GM19238 (cell line): Measurements from ENCODE around the gene HAUS2.
A peak's percentile ranks its signal among the peaks of the same experiment; 100 is the strongest.
"Not testable (repeated sequence)": the region's sequence is repeated elsewhere in the genome, so short reads cannot be mapped to it uniquely, and the experiment has no call there.

Source experiments
- DNase-seq: peaks from one replicate; pipeline ENCODE4 v3.0.0; 2011; ENCODE audit warnings: low spot score; ENCODE audit not compliant: insufficient read length

The HAUS2 gene

GRCh38 chr15:42575188-42576039 is 26.8 kb downstream of the HAUS2 start, which contains the start of gene STARD9:
TSS of gene STARD9 (plus strand) at chr15:42575606. CDS start at chr15:42575716, 110 bp downstream.
- DNase-seq = peak; percentile 89

GRCh38 chr15:42576040-42576594 is 27.5 kb downstream of the HAUS2 start:
- DNase-seq = no peak

DNA sequence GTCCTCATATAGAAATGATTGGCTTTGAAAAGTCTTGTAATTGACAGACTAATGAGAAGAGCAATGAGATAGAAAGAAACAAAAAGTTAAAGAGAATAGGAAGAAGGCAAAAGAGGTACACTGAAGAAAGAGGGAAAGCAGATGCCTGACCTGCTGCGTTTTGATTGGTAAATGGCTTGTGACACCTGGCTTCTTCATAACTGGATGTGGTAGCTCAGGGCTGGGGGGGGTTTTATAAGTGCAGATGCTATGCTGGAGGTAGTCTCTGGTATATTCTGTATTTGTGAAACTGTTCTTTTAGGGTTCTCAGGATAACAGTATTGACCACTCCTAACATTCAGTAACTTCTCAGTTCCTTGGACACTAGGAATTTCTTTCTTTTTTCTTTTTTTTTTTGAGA is 28.1 kb downstream of the HAUS2 start:
- no peak for DNase-seq

DNA sequence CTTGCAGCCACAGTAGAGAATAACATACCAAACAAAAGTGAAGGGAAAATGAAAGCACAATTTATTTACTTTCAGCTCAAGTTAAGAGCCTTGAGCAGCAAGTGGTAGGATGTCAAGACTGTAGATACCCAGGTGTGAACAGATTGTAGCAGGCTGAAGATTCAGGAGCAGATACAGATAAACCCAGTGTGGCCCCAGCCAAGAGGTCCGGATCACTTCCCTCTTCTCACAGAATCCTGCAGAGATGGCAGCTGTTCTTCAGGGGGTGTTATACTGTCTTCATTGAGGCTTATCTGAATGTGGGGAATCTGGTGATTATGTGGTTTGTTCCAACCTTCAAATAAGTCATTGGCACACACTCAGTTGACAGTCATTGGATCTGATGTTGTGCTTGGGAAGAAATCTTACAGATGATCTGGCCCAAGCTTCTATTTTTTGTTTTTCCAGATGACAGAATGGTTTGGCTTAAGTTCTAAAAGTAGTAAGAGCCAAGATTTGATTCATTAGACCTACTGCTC is 28.9 kb downstream of the HAUS2 start:
- DNase-seq = no peak

- no peak for DNase-seq
Measured at GRCh38 chr15:42578984-42579537, 30.4 kb downstream of the HAUS2 start.

DNA sequence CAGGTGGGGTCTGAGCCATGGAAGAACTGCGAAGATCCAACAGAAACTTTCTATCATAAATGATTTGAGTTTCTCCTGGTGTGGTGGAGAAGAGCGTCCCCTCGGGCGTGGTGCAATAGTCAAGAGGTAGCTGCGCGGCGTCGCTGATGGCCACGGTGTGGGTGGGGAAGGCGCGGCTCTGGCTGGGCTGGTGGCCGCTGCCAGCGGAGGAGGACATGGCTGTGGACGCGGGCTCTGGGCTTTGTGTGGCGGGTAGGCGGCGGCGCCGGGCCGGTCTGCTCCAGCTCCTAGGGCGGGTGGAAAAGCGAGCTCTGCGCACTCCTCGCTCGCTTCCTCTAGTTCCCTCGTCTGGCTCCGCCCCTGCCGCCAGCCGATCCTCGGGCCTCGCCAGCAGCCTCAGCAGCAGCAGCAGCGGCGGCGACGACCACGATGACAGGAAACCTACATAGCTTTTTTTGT is 32.7 kb downstream of the HAUS2 start:
- DNase-seq = peak; percentile 62

- no peak for DNase-seq
Measured at GRCh38 chr15:42582569-42583375, 34.1 kb downstream of the HAUS2 start.

- DNase-seq = no peak
Measured at GRCh38 chr15:42584031-42584765, 35.6 kb downstream of the HAUS2 start.

- no peak for DNase-seq
Measured at GRCh38 chr15:42590619-42591237, 42.1 kb downstream of the HAUS2 start.

DNA sequence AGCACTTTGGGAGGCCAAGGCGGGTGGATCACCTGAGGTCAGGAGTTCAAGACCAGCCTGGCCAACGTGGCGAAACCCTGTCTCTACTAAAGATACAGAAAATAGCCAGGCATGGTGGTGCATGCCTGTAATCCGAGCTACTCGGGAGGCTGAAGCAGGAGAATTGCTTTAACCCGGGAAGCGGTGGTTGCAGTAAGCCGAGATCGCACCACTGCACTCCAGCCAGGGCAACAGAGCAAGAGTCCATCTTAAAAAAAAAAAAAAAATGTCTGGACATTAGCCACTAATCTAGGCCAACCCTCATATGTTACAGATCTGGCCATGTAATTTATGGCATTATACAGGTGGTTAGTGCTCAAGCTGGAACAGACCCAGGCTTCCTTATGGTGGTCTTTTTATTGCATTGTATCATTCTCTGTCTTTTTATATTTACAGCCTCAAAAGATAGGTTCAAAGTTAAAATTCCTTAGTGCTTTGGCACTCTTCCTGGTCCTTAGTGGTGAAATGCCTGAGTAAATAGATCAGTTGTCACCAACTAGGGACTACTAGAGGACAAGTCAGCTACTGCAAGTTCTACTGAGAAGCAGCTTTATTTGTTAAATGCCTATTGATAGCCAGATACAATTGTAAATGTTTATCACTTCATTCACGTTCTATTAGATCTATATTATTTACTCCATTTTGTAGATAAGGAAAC is 42.7 kb downstream of the HAUS2 start:
- DNase-seq = no peak

GRCh38 chr15:42592716-42593115 is 44.1 kb downstream of the HAUS2 start:
- no peak for DNase-seq

GRCh38 chr15:42593143-42593542 is 44.5 kb downstream of the HAUS2 start:
- no peak for DNase-seq

DNA sequence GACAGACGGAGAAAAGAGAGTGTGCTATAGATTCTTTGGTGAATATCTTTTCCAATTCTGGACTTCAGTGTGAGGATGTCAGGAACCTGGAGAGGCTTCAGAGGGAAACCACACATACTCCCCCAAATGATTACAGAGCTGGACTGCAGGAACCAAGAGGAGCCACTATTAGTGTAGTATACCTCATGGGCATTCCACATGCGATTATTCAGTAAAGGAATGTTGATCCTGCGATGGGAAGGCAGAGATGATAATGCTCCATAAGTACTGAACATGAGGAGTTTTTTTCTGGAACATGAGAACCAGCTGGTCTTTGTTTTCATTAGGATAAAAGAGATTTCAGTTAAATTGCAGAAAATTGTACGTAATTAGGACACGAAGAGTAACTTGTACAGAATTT is 45.5 kb downstream of the HAUS2 start:
- no peak for DNase-seq

- no peak for DNase-seq
Measured at GRCh38 chr15:42595626-42596240, 47.1 kb downstream of the HAUS2 start.

DNA sequence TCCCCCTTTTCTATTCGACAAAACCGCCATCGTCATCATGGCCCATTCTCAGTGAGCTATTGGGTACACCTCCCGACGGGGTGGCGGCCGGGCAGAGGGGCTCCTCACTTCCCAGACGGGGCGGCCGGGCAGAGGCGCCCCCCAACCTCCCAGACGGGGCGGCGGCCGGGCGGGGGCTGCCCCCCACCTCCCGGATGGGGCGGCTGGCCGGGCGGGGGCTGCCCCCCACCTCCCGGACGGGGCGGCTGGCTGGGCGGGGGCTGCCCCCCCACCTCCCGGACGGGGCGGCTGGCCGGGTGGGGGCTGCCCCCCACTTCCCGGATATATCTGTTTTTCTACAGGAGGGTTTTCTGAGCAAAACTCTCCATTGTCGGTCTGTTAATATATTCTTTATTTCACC is 52.7 kb downstream of the HAUS2 start:
- not testable (repeated sequence) for DNase-seq

DNA sequence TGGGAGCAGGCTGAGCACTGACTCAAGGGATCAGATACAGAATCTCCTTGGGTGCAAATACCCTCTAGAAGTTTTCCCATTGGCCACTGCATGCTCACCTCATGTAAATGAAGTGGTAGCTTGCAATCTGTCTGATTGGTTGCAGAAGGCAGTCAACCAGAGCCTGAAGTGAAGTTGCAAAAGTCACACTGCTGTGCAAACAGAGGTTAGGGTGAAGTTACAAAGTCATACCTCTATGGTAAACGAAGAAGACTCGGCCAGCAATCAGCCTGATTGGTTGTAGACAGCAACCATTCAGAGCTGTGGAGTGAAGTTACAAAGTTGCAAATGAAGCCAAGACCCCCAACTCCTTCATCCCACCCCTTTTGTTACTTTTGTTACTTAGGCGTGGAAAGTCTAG is 53.9 kb downstream of the HAUS2 start:
- DNase-seq = no peak

DNA sequence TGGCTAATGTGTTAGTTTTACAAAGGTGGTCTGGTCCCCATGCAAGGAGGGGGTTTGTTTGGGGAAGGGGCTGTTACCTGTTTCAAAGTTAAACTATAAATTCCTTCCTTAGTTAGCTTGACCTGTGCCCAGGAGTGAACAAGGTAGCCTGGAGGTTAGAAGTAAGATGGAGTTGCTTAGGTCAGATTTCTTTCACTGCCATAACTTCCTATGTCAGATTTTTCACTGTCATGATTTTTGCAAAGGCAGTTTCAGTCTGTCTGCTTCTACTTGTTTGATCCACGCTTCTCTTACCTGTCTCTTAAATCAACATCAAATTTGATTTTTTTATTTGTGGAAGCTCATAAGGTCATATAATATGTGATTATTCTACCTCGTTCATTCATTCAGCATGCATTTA is 55.3 kb downstream of the HAUS2 start:
- no peak for DNase-seq

- DNase-seq = peak; percentile 21
Measured at GRCh38 chr15:42604894-42605744, 56.5 kb downstream of the HAUS2 start.
